Endothelial cell of umbilical vein (primary cell): Measurements from ENCODE around the gene PYGO2. TPM values are rescaled to one million over a fixed set of nuclear protein-coding genes. Genes with fewer than 3 reads are reported as not detected.

Experiments used
- BruUV-seq: library from RNA; stranded (reverse); fragments of 400-500 nt; replicated peaks from 2 replicates; lab custom pipeline; 2021; lab: Mats Ljungman, UMichigan
- CTCF ChIA-PET: fragments of 300-600, 350-600 bp; sonication (Branson Sonifier 250); formaldehyde crosslinking; loops from one replicate; lab custom pipeline; 2021; ENCODE audit warnings: antibody characterized with exemption, inconsistent platforms; lab: Charles Lee
- POLR2A ChIA-PET: fragments of 300-600, 350-600 bp; sonication (Branson Sonifier 250); formaldehyde crosslinking; loops from one replicate; lab custom pipeline; 2021; ENCODE audit warnings: antibody characterized with exemption, inconsistent platforms; lab: Charles Lee
- DNase-seq: peaks from one replicate; pipeline ENCODE4 v3.0.0-alpha.2; 2011; ENCODE audit warnings: low read depth, low spot score
- FAIRE-seq: peaks from 2 replicates; lab custom pipeline; 2011; peaks lifted over from hg19 to GRCh38; lab: Jason Lieb, UNC
- H2AFZ ChIP-seq: 2 replicates; pipeline ENCODE4 v1.6.0; 2012; ENCODE audit warnings: low read depth, low read length, control low read depth, inconsistent platforms
- H3K27ac ChIP-seq: 2 replicates; pipeline ENCODE4 v1.5.1; 2011; ENCODE audit warnings: low read depth, mild to moderate bottlenecking, control low read depth, low read length, moderate library complexity; ENCODE audit not compliant: insufficient read depth
- H3K27me3 ChIP-seq, 2 experiments: 2 replicates each; pipeline versions ENCODE4 v1.6.0 to v1.6.1; 2011; ENCODE audit warnings: low read length in 2 of 2, mixed read lengths in 1 of 2; ENCODE audit not compliant: control insufficient read depth in 2 of 2, insufficient read depth in 2 of 2
- H3K36me3 ChIP-seq, 2 experiments: 2 replicates in 1 of 2; 3 replicates in 1 of 2; pipeline ENCODE4 v1.5.1; 2011; ENCODE audit warnings: low read length in 2 of 2, mild to moderate bottlenecking in 1 of 2, moderate library complexity in 1 of 2; ENCODE audit not compliant: control insufficient read depth in 2 of 2, insufficient read depth in 2 of 2; ENCODE audit errors: extremely low read depth in 1 of 2
- H3K4me1 ChIP-seq: 3 replicates; pipeline ENCODE4 v1.5.1; 2011; ENCODE audit warnings: mild to moderate bottlenecking, low read length; ENCODE audit not compliant: control insufficient read depth, insufficient read depth; ENCODE audit errors: extremely low read depth
- H3K4me2 ChIP-seq: 2 replicates; pipeline ENCODE4 v1.6.1; 2011; ENCODE audit warnings: low read length, control low read depth, mixed read lengths; ENCODE audit not compliant: insufficient read depth
- H3K4me3 ChIP-seq, 3 experiments: fragments of 200-600 bp in 1 of 3; sonication (generic), shearing (Covaris generic) in 1 of 3; replicated peaks in 1 of 3; 2 replicates each; pipeline ENCODE4 v1.5.1; 2011 to 2016; ENCODE audit warnings: control low read depth in 3 of 3, low read length in 3 of 3, mild to moderate bottlenecking in 2 of 3, inconsistent platforms in 1 of 3, low read depth in 1 of 3, moderate library complexity in 1 of 3; ENCODE audit not compliant: insufficient read depth in 1 of 3
- H3K79me2 ChIP-seq: 2 replicates; pipeline ENCODE4 v1.6.0; 2012; ENCODE audit warnings: low read length, inconsistent platforms; ENCODE audit not compliant: control insufficient read depth, insufficient read depth
- H3K9ac ChIP-seq: replicated peaks from 2 replicates; pipeline ENCODE3; 2011; ENCODE audit warnings: low read length, control low read depth; ENCODE audit not compliant: insufficient read depth; ENCODE audit errors: extremely low read depth
- H3K9me1 ChIP-seq: replicated peaks from 3 replicates; pipeline ENCODE4 v1.6.0; 2011; ENCODE audit warnings: mild to moderate bottlenecking, low read length; ENCODE audit not compliant: control insufficient read depth, insufficient read depth; ENCODE audit errors: extremely low read depth
- H3K9me3 ChIP-seq: replicated peaks from 2 replicates; pipeline ENCODE4 v1.5.1; 2012; ENCODE audit warnings: low read length, inconsistent platforms; ENCODE audit not compliant: control insufficient read depth, insufficient read depth
- H4K20me1 ChIP-seq: replicated peaks from 2 replicates; pipeline ENCODE3; 2011; ENCODE audit warnings: mild to moderate bottlenecking, low read length; ENCODE audit not compliant: control insufficient read depth, insufficient read depth; ENCODE audit errors: extremely low read depth
- CTCF ChIP-seq, 2 donors: IDR thresholded peaks; 1 replicate in 1 of 2; 2 replicates in 1 of 2; pipeline ENCODE4 v1.5.1; 2011; ENCODE audit warnings: low read length in 2 of 2, mild to moderate bottlenecking in 2 of 2, moderate library complexity in 2 of 2, control low read depth in 1 of 2, inconsistent platforms in 1 of 2, low read depth in 1 of 2; ENCODE audit not compliant: insufficient read depth in 1 of 2; ENCODE audit errors: extremely low read depth in 1 of 2
- EZH2 ChIP-seq: IDR thresholded peaks from 2 replicates; pipeline ENCODE4 v1.6.1; 2012; ENCODE audit warnings: borderline replicate concordance, low read depth, mild to moderate bottlenecking, moderate library complexity, low read length, inconsistent platforms; ENCODE audit not compliant: severe bottlenecking
- FOS ChIP-seq: IDR thresholded peaks from 2 replicates; pipeline ENCODE4 v1.6.1; 2011; ENCODE audit warnings: mild to moderate bottlenecking, low read length, moderate library complexity, borderline replicate concordance; ENCODE audit not compliant: insufficient read depth
- GATA2 ChIP-seq: IDR thresholded peaks from 2 replicates; pipeline ENCODE4 v1.7.0; 2011; ENCODE audit warnings: low read depth, mild to moderate bottlenecking, moderate library complexity, mixed read lengths, low read length; ENCODE audit not compliant: insufficient read length, insufficient read depth
- JUN ChIP-seq: IDR thresholded peaks from 2 replicates; pipeline ENCODE4 v1.6.1; 2011; ENCODE audit warnings: borderline replicate concordance, low read depth; ENCODE audit not compliant: insufficient read length, insufficient read depth
- MAX ChIP-seq: IDR thresholded peaks from 2 replicates; pipeline ENCODE4 v1.6.1; 2011; ENCODE audit not compliant: insufficient read depth, insufficient read length
- MYC ChIP-seq: IDR thresholded peaks from one replicate; pipeline ENCODE4 v1.6.1; 2011; ENCODE audit warnings: mild to moderate bottlenecking, low read depth, low read length
- POLR2A ChIP-seq: IDR thresholded peaks from 2 replicates; pipeline ENCODE4 v1.6.1; 2012; ENCODE audit warnings: low read depth, mild to moderate bottlenecking, control low read depth, low read length
- POLR2AphosphoS5 ChIP-seq: IDR thresholded peaks from 2 replicates; pipeline ENCODE4 v1.6.1; 2012; ENCODE audit warnings: low read depth, mild to moderate bottlenecking, control low read depth, low read length, moderate library complexity; ENCODE audit not compliant: insufficient read depth
- dilution Hi-C: fragments of 300-500 bp; cut with MboI; formaldehyde crosslinking; loops from one replicate; pipeline ENCODE4 v1.15.0; 2019; ENCODE audit warnings: low sequenced_read_pairs; ENCODE audit not compliant: extremely low pct_ligation_motif_present
- intact Hi-C: fragments of 100-400 bp; cut with micrococcal nuclease; formaldehyde crosslinking; loops from one replicate; pipeline ENCODE4 v1.10.0; 2022
- polyA plus RNA-seq, 4 experiments: library from polyadenylated mRNA; depleted of rRNA in 3 of 4; stranded (reverse) in 3 of 4; unstranded in 1 of 4; fragments of >200 nt; gene quantifications; 2 replicates each; pipeline versions ENCODE4 v1.2.1 to v1.2.3, GENCODE V29; 2011 to 2012; ENCODE audit warnings: missing spikeins in 1 of 4
- total RNA-seq: library from RNA; stranded (reverse); gene quantifications from 2 replicates; pipeline ENCODE4 v1.2.3, GENCODE V29; 2021

Gene PYGO2
- total and polyA plus RNA-seq, 2 donors (not counting 3 experiments of a cell fraction or from before 2014, with no cell fraction given), result 19.3 to 21.5 TPM

GRCh38 chr1:155011004-155011416 is 49.4 kb upstream of the PYGO2 start:
- POLR2A ChIA-PET, result no interaction called here
- intact Hi-C loops, result no loop called here

More at GRCh38 chr1:155011004-155011416, 49.4 kb upstream of the PYGO2 start:
- dilution Hi-C loops, result no loop called here
- H4K20me1 ChIP-seq, result no peaks in the 10 kb centered on the region
- no peak overlapping the region for H3K27ac ChIP-seq
- H3K9me1 ChIP-seq, result no peaks in the 10 kb centered on the region
- no peak overlapping the region for H3K4me2 ChIP-seq
- H3K4me3 ChIP-seq, result no peak overlapping the region
- H3K9ac ChIP-seq, result no peak overlapping the region
- DNase-seq (no peak), FAIRE-seq (no peak)
- H3K4me1 ChIP-seq, result no peaks in the 10 kb centered on the region
- no peaks in the 10 kb centered on the region for H3K9me3 ChIP-seq
- no peak overlapping the region for H2AFZ ChIP-seq
- H3K27me3 ChIP-seq, result no peaks in the 10 kb centered on the region
- no TSS peak for BruUV-seq
- CTCF ChIA-PET, result no interaction called here
- H3K79me2 ChIP-seq, result peaks cover 7% of the 10 kb centered on the region
- peaks cover 0 to 12% of the 10 kb centered on the region in 2 experiments for H3K36me3 ChIP-seq
- no peak for TF ChIP-seq EZH2
- no peak for TF ChIP-seq CTCF (IDR thresholded peaks at IDR 0.05; ENCODE audit: extremely low read depth in 1 of 2, insufficient read depth in 1 of 2, low read depth in 1 of 2, low read length in 2 of 2)
- no peak for TF ChIP-seq GATA2
- no peak for TF ChIP-seq POLR2AphosphoS5
- TF ChIP-seq JUN, result no peak
- no peak for TF ChIP-seq MAX
- no peak for TF ChIP-seq MYC
- TF ChIP-seq FOS, result no peak
- TF ChIP-seq POLR2A, result no peak
